ENCODE data around the gene ZNF785.
"Not testable (repeated sequence)": the region's sequence is repeated elsewhere in the genome, so short reads cannot be mapped to it uniquely, and the experiment has no call there.

- not testable (repeated sequence) for TF ChIP-seq CTCF (conservative IDR thresholded peaks at IDR 0.05 in 1 of 2, IDR thresholded peaks at IDR 0.05 in 1 of 2; ENCODE audit: extremely low read depth in 1 of 2, insufficient read depth in 1 of 2, low read depth in 1 of 2, low read length in 2 of 2); EZH2 (IDR thresholded peaks at IDR 0.05; ENCODE audit: borderline replicate concordance, low read length)
Measured at GRCh38 chr16:30632454-30632853, 47.0 kb upstream of the ZNF785 start.
